Measurements from ENCODE around the gene CLEC4G. TPM values are rescaled to one million over a fixed set of nuclear protein-coding genes. Genes with fewer than 3 reads are reported as not detected.

CLEC4G gene
- polyA plus RNA-seq, 2 of the 4 experiments (the other 2 are of a cell fraction) = not detected

DNA sequence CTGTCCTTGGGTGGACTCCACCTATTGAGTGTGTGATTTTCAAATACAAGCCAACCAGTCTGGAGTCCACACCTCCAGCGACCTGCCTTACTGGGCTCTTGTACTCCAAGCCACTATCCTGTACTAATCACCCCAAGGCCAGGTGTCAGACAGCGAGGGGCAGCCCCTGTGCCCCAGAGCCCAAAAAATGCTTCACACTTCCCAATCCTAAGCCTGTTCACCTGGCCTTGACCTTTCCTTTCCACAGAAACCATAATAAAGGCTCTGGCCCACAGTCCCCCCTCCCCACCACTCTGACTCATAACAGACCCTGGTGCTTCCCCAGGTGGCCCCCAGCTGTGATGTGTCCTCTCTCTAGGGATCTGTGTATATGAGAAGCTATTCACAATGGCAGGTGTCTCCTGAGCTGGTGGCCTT is 11.5 kb upstream of the CLEC4G start:
- 0% methylated on average over 2 of the region's 2 CpGs for WGBS (ENCODE audit: missing lambda C conversion rate)
- ATAC-seq (no peak), FAIRE-seq (no peak), DNase-seq (ENCODE audit: low read depth in 1 of 2, low spot score in 1 of 2) (no peak)
- no peaks in the 10 kb centered on the region for H3K9me3 ChIP-seq
- no peak overlapping the region for H3K27ac ChIP-seq
- H3K4me2 ChIP-seq = no peak overlapping the region
- no peaks in the 10 kb centered on the region for H3K4me1 ChIP-seq
- H3K4me3 ChIP-seq = no peak overlapping the region
- CTCF ChIA-PET = interaction anchor here (0.6 kb wide), 1 partner anchor 14 kb away, joined by 3 read pairs; no protein-coding TSS in a partner anchor
- TF ChIP-seq, protein P1, sequence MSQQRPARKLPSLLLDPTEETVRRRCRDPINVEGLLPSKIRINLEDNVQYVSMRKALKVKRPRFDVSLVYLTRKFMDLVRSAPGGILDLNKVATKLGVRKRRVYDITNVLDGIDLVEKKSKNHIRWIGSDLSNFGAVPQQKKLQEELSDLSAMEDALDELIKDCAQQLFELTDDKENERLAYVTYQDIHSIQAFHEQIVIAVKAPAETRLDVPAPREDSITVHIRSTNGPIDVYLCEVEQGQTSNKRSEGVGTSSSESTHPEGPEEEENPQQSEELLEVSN (IDR thresholded peaks at IDR 0.05; ENCODE audit: borderline replicate concordance, low read depth) = no peak
- TF ChIP-seq, protein P2, sequence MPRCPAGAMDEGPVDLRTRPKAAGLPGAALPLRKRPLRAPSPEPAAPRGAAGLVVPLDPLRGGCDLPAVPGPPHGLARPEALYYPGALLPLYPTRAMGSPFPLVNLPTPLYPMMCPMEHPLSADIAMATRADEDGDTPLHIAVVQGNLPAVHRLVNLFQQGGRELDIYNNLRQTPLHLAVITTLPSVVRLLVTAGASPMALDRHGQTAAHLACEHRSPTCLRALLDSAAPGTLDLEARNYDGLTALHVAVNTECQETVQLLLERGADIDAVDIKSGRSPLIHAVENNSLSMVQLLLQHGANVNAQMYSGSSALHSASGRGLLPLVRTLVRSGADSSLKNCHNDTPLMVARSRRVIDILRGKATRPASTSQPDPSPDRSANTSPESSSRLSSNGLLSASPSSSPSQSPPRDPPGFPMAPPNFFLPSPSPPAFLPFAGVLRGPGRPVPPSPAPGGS (IDR thresholded peaks at IDR 0.05) = no peak
- no peak for TF ChIP-seq MYC (IDR thresholded peaks at IDR 0.05; ENCODE audit: borderline replicate concordance, low read length)
- no peak for TF ChIP-seq RCOR1 (IDR thresholded peaks at IDR 0.05; ENCODE audit: low read depth, low read length)
- no peak for TF ChIP-seq JUN (IDR thresholded peaks at IDR 0.05)
- TF ChIP-seq MAFK (IDR thresholded peaks at IDR 0.05; ENCODE audit: partially characterized antibody) = no peak
- no peak for TF ChIP-seq FOSL2 (IDR thresholded peaks at IDR 0.05)
- TF ChIP-seq FOSL2 (CRISPR knock-in tag; IDR thresholded peaks at IDR 0.05) = no peak
- no peak for TF ChIP-seq BHLHE40 (IDR thresholded peaks at IDR 0.05; ENCODE audit: low read depth, low read length)
- no peak for TF ChIP-seq PHF8 (IDR thresholded peaks at IDR 0.05; ENCODE audit: borderline replicate concordance, low read depth)
- TF ChIP-seq, protein P3, sequence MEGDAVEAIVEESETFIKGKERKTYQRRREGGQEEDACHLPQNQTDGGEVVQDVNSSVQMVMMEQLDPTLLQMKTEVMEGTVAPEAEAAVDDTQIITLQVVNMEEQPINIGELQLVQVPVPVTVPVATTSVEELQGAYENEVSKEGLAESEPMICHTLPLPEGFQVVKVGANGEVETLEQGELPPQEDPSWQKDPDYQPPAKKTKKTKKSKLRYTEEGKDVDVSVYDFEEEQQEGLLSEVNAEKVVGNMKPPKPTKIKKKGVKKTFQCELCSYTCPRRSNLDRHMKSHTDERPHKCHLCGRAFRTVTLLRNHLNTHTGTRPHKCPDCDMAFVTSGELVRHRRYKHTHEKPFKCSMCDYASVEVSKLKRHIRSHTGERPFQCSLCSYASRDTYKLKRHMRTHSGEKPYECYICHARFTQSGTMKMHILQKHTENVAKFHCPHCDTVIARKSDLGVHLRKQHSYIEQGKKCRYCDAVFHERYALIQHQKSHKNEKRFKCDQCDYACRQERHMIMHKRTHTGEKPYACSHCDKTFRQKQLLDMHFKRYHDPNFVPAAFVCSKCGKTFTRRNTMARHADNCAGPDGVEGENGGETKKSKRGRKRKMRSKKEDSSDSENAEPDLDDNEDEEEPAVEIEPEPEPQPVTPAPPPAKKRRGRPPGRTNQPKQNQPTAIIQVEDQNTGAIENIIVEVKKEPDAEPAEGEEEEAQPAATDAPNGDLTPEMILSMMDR (IDR thresholded peaks at IDR 0.05) = no peak
- no peak for TF ChIP-seq HOXB13 (CRISPR knock-in tag; IDR thresholded peaks at IDR 0.05; ENCODE audit: low read depth)
- TF ChIP-seq NFE2L2 (conservative IDR thresholded peaks at IDR 0.05; ENCODE audit: low read length) = no peak
- no peak for TF ChIP-seq HDAC2 (IDR thresholded peaks at IDR 0.05)
- POLR2A ChIA-PET = no interaction called here

- TF ChIP-seq JUNB (IDR thresholded peaks at IDR 0.05) = no peak
- TF ChIP-seq ZNF302 (CRISPR knock-in tag; IDR thresholded peaks at IDR 0.05) = no peak
- TF ChIP-seq NFE2L2 (conservative IDR thresholded peaks at IDR 0.05; ENCODE audit: low read length) = no peak
- TF ChIP-seq JUN (IDR thresholded peaks at IDR 0.05) = no peak
- no peak for TF ChIP-seq CEBPB (IDR thresholded peaks at IDR 0.05)
- no peak for TF ChIP-seq HOXA7 (CRISPR knock-in tag; IDR thresholded peaks at IDR 0.05)
- no peak for TF ChIP-seq ESRRA (IDR thresholded peaks at IDR 0.05; ENCODE audit: borderline replicate concordance, low read length)
- no peak for TF ChIP-seq EHF (CRISPR knock-in tag; IDR thresholded peaks at IDR 0.05)
- TF ChIP-seq RCOR1 (IDR thresholded peaks at IDR 0.05; ENCODE audit: low read depth, low read length) = no peak
- no peak for TF ChIP-seq PHF8 (IDR thresholded peaks at IDR 0.05; ENCODE audit: borderline replicate concordance, low read depth)
- TF ChIP-seq REST (IDR thresholded peaks at IDR 0.05) = no peak
- TF ChIP-seq SREBF2 (IDR thresholded peaks at IDR 0.05) = no peak
- TF ChIP-seq PBX3 (IDR thresholded peaks at IDR 0.05) = no peak
- no peak for TF ChIP-seq CBX8 (IDR thresholded peaks at IDR 0.05)
- no peak for TF ChIP-seq TP53 (CRISPR knock-in tag; IDR thresholded peaks at IDR 0.05)
- no peak for TF ChIP-seq HMGXB4 (CRISPR knock-in tag; IDR thresholded peaks at IDR 0.05; ENCODE audit: borderline replicate concordance)
- TF ChIP-seq HES2 (IDR thresholded peaks at IDR 0.05) = no peak
- Histone ChIP-seq H3K27ac (no peak overlapping the region), H3K4me1 (no peaks in the 10 kb centered on the region), H3K4me2 (no peak overlapping the region), H3K9me3 (no peaks in the 10 kb centered on the region), H3K4me3 (no peak overlapping the region)
- FAIRE-seq (no peak), DNase-seq (ENCODE audit: low read depth in 1 of 2, low spot score in 1 of 2) (no peak), ATAC-seq (no peak)
- CTCF ChIA-PET = no interaction called here
- POLR2A ChIA-PET = no interaction called here
- 57% methylated on average over 10 of the region's 11 CpGs for WGBS (ENCODE audit: missing lambda C conversion rate)
Observed at GRCh38 chr19:7742991-7743390, 11.1 kb upstream of the CLEC4G start.
